ENCODE data around the gene RAPGEF1.

DNA sequence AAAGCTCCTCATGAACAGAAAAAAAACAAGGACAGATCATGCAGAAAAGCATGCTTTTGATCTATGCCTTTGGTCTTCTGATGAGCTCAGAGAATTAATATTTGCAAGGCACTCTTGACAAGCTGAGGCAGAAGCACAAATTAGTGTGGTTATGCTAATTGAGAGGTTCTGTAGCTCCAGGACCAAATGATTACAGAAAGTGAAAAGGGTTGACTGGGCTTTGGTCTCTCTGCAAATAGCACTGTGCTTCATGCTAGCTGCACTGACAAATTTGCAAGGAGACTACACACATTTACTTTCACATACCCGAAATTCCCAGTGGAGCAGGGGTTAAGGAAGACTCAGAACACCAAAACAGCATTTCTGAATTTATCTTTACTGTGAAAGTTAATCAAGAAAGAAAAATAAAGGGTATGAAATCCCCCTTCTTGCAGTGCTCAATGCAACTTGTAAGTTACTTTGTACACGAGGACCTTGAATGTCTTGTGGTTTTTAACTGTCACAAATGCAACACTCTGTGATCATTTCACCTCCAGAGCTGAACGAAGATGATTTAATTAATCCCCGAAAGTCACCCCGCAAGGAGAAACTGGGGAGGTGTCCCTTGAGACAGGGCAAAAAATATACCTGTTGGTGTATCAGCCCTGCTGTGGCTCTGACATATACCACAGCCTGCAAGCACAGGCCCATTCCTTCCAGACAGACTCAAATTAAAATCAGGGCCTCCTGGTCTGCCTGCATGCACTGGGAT is 11.9 kb downstream of the RAPGEF1 start:
- TF ChIP-seq, protein P1, sequence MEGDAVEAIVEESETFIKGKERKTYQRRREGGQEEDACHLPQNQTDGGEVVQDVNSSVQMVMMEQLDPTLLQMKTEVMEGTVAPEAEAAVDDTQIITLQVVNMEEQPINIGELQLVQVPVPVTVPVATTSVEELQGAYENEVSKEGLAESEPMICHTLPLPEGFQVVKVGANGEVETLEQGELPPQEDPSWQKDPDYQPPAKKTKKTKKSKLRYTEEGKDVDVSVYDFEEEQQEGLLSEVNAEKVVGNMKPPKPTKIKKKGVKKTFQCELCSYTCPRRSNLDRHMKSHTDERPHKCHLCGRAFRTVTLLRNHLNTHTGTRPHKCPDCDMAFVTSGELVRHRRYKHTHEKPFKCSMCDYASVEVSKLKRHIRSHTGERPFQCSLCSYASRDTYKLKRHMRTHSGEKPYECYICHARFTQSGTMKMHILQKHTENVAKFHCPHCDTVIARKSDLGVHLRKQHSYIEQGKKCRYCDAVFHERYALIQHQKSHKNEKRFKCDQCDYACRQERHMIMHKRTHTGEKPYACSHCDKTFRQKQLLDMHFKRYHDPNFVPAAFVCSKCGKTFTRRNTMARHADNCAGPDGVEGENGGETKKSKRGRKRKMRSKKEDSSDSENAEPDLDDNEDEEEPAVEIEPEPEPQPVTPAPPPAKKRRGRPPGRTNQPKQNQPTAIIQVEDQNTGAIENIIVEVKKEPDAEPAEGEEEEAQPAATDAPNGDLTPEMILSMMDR (IDR thresholded peaks at IDR 0.05), result no peak
- TF ChIP-seq POLR2A (IDR thresholded peaks at IDR 0.05) (no peak), EP300 (IDR thresholded peaks at IDR 0.05) (no peak)

Measured in sigmoid colon (tissue), 4 donors.